Type B pancreatic cell (in vitro differentiated cells): Measurements from ENCODE around the gene ACTL8. TPM values are rescaled to one million over a fixed set of nuclear protein-coding genes. Genes with fewer than 3 reads are reported as not detected.

Source experiments
- DNase-seq: peaks from one replicate; pipeline ENCODE4 v3.0.0; 2021; ENCODE audit warnings: mixed read lengths; ENCODE audit not compliant: unreplicated experiment; ENCODE audit errors: extremely low spot score
- H3K27ac Mint-ChIP-seq: 2 replicates; pipeline ENCODE4 v1.8.0; 2021; ENCODE audit warnings: mild to moderate bottlenecking, mixed read lengths
- H3K27me3 Mint-ChIP-seq: 2 replicates; pipeline ENCODE4 v1.8.0; 2021; ENCODE audit warnings: mixed read lengths
- H3K36me3 Mint-ChIP-seq: 2 replicates; pipeline ENCODE4 v1.8.0; 2021; ENCODE audit warnings: mixed read lengths
- H3K4me1 Mint-ChIP-seq: one replicate; pipeline ENCODE4 v1.8.0; 2021; ENCODE audit warnings: mixed read lengths; ENCODE audit not compliant: unreplicated experiment
- H3K4me3 Mint-ChIP-seq: 2 replicates; pipeline ENCODE4 v1.8.0; 2021; ENCODE audit warnings: mild to moderate bottlenecking, mixed read lengths
- H3K9me3 Mint-ChIP-seq: 2 replicates; pipeline ENCODE4 v1.8.0; 2021; ENCODE audit warnings: mixed read lengths
- CTCF ChIP-seq: fragments of 200-600 bp; sonication (generic); conservative IDR thresholded peaks from 2 replicates; pipeline ENCODE4 v1.5.0; 2021; ENCODE audit warnings: antibody characterized with exemption, mild to moderate bottlenecking
- total RNA-seq: library from RNA; stranded (reverse); gene quantifications from 2 replicates; pipeline ENCODE4 v1.2.1, GENCODE V29; 2021; ENCODE audit warnings: low replicate concordance

Gene ACTL8
- total RNA-seq, 1 donor from 2014 or later = 0.22 TPM

GRCh38 chr1:17763417-17763816 lies 8.3 kb downstream of the ACTL8 start:
- no peak for DNase-seq
- peaks cover 2% of the 10 kb centered on the region for H3K4me1 Mint-ChIP-seq
- H3K4me3 Mint-ChIP-seq = no peak overlapping the region
- TF ChIP-seq CTCF = no peak
- peaks cover 13% of the 10 kb centered on the region for H3K9me3 Mint-ChIP-seq
- H3K27me3 Mint-ChIP-seq = no peaks in the 10 kb centered on the region
- H3K36me3 Mint-ChIP-seq = no peaks in the 10 kb centered on the region
- no peak overlapping the region for H3K27ac Mint-ChIP-seq

- no peak overlapping the region for H3K4me3 Mint-ChIP-seq
- no peaks in the 10 kb centered on the region for H3K36me3 Mint-ChIP-seq
- peaks cover 9% of the 10 kb centered on the region for H3K9me3 Mint-ChIP-seq
- peaks cover 4% of the 10 kb centered on the region for H3K4me1 Mint-ChIP-seq
- DNase-seq = no peak
- H3K27me3 Mint-ChIP-seq = no peaks in the 10 kb centered on the region
- no peak overlapping the region for H3K27ac Mint-ChIP-seq
- TF ChIP-seq CTCF = no peak
Observed at GRCh38 chr1:17763995-17764394, 8.9 kb downstream of the ACTL8 start.

GRCh38 chr1:17764591-17764990 lies 9.5 kb downstream of the ACTL8 start:
- Mint-ChIP-seq H3K9me3 (peaks cover 6% of the 10 kb centered on the region), H3K4me1 (peaks cover 4% of the 10 kb centered on the region), H3K27me3 (no peaks in the 10 kb centered on the region), H3K36me3 (no peaks in the 10 kb centered on the region), H3K4me3 (no peak overlapping the region), H3K27ac (no peak overlapping the region)
- no peak for TF ChIP-seq CTCF
- DNase-seq = no peak

GRCh38 chr1:17765444-17766411 lies 10.6 kb downstream of the ACTL8 start:
- Mint-ChIP-seq H3K4me3 (no peak overlapping the region), H3K9me3 (no peaks in the 10 kb centered on the region), H3K27ac (no peak overlapping the region), H3K36me3 (no peaks in the 10 kb centered on the region), H3K27me3 (peaks cover 3% of the 10 kb centered on the region), H3K4me1 (peaks cover 4% of the 10 kb centered on the region)
- TF ChIP-seq CTCF = no peak
- no peak for DNase-seq

GRCh38 chr1:17768651-17769241 lies 13.6 kb downstream of the ACTL8 start:
- H3K27me3 Mint-ChIP-seq = peaks cover 10% of the 10 kb centered on the region
- DNase-seq = no peak
- H3K36me3 Mint-ChIP-seq = no peaks in the 10 kb centered on the region
- H3K4me3 Mint-ChIP-seq = no peak overlapping the region
- peaks cover 10% of the 10 kb centered on the region for H3K4me1 Mint-ChIP-seq
- TF ChIP-seq CTCF = no peak
- H3K27ac Mint-ChIP-seq = no peak overlapping the region
- H3K9me3 Mint-ChIP-seq = no peaks in the 10 kb centered on the region
